MCF 10A (cell line): ENCODE results near the gene MGAT1. TPM values are rescaled to one million over a fixed set of nuclear protein-coding genes. Genes with fewer than 3 reads are reported as not detected.
A peak's percentile ranks its signal among the peaks of the same experiment; 100 is the strongest.

Source experiments
- BruUV-seq: library from RNA; stranded (reverse); fragments of 400-500 nt; replicated peaks from 2 replicates; lab custom pipeline; 2021; lab: Mats Ljungman, UMichigan
- CTCF ChIA-PET: fragments of 300-600 bp; sonication (Branson Sonifier 250); formaldehyde crosslinking; extraction: SDS; loops from one replicate; lab custom pipeline; 2021; ENCODE audit warnings: antibody characterized with exemption, inconsistent platforms; lab: Yijun Ruan, JAX
- POLR2A ChIA-PET: fragments of 300-600, 350-650 bp; sonication (Branson Sonifier 250); formaldehyde crosslinking; extraction: SDS; loops from one replicate; lab custom pipeline; 2020; ENCODE audit warnings: antibody characterized with exemption, inconsistent platforms; lab: Yijun Ruan, JAX
- DNase-seq: peaks from one replicate; pipeline ENCODE4 v3.0.0-alpha.2; 2018; ENCODE audit not compliant: unreplicated experiment
- H3K27ac Mint-ChIP-seq: one replicate; pipeline ENCODE4 v1.8.0; 2022; ENCODE audit warnings: mild to moderate bottlenecking, low read depth, mixed read lengths; ENCODE audit not compliant: unreplicated experiment
- H3K27me3 Mint-ChIP-seq: one replicate; pipeline ENCODE4 v1.8.0; 2022; ENCODE audit warnings: mixed read lengths; ENCODE audit not compliant: insufficient read depth, unreplicated experiment
- H3K36me3 Mint-ChIP-seq: one replicate; pipeline ENCODE4 v1.8.0; 2022; ENCODE audit warnings: mild to moderate bottlenecking, moderate library complexity, mixed read lengths; ENCODE audit not compliant: insufficient read depth, unreplicated experiment
- H3K4me1 Mint-ChIP-seq: one replicate; pipeline ENCODE4 v1.8.0; 2022; ENCODE audit warnings: mixed read lengths; ENCODE audit not compliant: insufficient read depth, unreplicated experiment
- H3K4me3 Mint-ChIP-seq: one replicate; pipeline ENCODE4 v1.8.0; 2022; ENCODE audit warnings: mild to moderate bottlenecking, moderate library complexity, mixed read lengths; ENCODE audit not compliant: unreplicated experiment
- H3K9me3 Mint-ChIP-seq: one replicate; pipeline ENCODE4 v1.8.0; 2022; ENCODE audit warnings: mixed read lengths; ENCODE audit not compliant: unreplicated experiment
- CTCF ChIP-seq: fragments of 200-600 bp; IDR thresholded peaks from one replicate; pipeline ENCODE4 v1.8.0; 2022; ENCODE audit warnings: antibody characterized with exemption, mild to moderate bottlenecking; ENCODE audit not compliant: unreplicated experiment
- intact Hi-C: fragments of 100-400 bp; cut with micrococcal nuclease; formaldehyde crosslinking; loops from 2 replicates; pipeline ENCODE4 v1.14.1; 2022
- total RNA-seq: library from RNA; stranded (reverse); gene quantifications from 2 replicates; pipeline ENCODE4 v1.2.3, GENCODE V29; 2022

MGAT1 gene
- total RNA-seq, 1 experiment from 2014 or later, result 135 TPM

DNA sequence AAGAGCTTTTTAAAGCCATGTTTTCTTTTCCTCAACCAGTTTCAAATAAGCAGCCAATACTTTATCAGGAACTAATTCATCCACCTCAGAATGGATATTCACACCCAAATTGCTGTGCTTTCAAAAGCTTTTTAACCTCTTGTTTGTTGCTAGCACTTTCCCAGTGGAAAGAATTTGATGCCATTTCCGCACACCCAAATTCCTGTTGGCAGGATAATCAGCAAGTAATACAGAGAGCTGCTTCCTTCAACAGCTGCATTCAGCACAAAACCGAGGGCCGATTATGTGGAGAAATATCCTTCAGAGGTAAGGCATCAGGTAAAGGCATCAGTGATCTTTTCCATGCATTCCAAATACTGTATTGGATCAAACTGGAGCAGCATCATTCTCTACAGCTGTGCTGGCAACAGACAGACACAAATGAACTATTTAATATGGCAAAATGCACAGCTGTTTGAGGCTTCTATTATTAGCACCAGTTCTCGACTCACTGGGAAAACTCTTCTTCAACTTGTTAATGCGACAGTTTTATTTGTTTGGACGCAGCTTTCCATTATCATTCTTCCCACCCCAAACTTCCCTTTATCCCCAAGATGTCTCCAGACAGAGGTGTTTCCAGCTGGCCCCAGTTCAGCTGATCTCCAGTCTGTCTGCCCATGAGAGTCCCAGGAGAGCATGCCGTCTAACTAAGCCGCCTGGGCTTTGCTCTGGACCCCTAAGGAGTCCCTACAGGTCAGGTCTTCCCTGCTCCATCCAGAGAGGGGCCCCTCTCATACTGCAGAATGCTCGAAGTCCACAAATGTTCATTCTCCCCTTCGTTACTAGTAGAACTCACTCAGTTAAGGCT, 22.2 kb upstream of the MGAT1 start:
- Mint-ChIP-seq H3K27me3 (no peaks in the 10 kb centered on the region), H3K36me3 (peaks cover 8% of the 10 kb centered on the region), H3K4me3 (no peak overlapping the region), H3K4me1 (peaks cover 21% of the 10 kb centered on the region), H3K9me3 (peaks cover 10% of the 10 kb centered on the region), H3K27ac (peak overlapping the region; percentile 37)
- DNase-seq, result no peak
- intact Hi-C loops, result no loop called here
- ChIA-PET POLR2A (interaction anchor here (0.7 to 4.8 kb wide), 8 partner anchors 15 to 367 kb away, joined by 3 to 77 read pairs (median 10); partner anchors contain the start of genes MGAT1 and ZFP62), CTCF (interaction anchor here (0.6 to 2.2 kb wide), 7 partner anchors 9 to 697 kb away, joined by 3 to 12 read pairs (median 4); no protein-coding TSS in a partner anchor)
- BruUV-seq, result no TSS peak
- no peak for TF ChIP-seq CTCF

- BruUV-seq, result no TSS peak
- POLR2A ChIA-PET, result interaction anchor here (0.7 to 4.8 kb wide), 6 partner anchors 14 to 37 kb away, joined by 3 to 77 read pairs (median 18); partner anchors contain the start of genes MGAT1 and ZFP62
- CTCF ChIA-PET, result interaction anchor here (0.8 to 2.2 kb wide), 5 partner anchors 8 to 23 kb away, joined by 3 to 12 read pairs (median 6); no protein-coding TSS in a partner anchor
- DNase-seq, result no peak
- intact Hi-C loops, result no loop called here
- Mint-ChIP-seq H3K36me3 (peaks cover under 1% of the 10 kb centered on the region), H3K9me3 (peaks cover 2% of the 10 kb centered on the region), H3K27me3 (no peaks in the 10 kb centered on the region), H3K4me1 (peaks cover 20% of the 10 kb centered on the region), H3K4me3 (no peak overlapping the region), H3K27ac (no peak overlapping the region)
- TF ChIP-seq CTCF, result no peak
Observed at GRCh38 chr5:180823940-180824629, 21.5 kb upstream of the MGAT1 start.

DNA sequence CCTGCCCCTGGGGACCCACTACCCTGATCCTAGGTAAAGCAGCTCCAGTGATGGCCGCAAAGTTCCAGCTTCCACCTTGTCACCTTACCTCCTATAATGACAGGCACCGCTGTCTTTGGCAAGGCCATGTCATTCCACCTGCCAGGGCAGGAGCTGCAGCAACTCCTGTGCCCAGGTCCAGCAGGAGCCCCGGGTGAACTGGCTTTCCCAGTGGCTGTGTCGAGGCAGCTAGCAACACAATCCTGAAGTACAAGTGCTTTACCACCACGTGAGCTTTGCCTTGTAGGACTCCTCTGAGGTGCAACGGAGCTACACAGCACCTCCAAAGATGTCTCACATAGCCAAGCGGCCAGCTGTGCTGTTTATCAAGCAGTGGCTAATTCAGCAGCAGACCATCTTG, 20.7 kb upstream of the MGAT1 start:
- Mint-ChIP-seq H3K4me3 (no peak overlapping the region), H3K27ac (no peak overlapping the region), H3K36me3 (no peaks in the 10 kb centered on the region), H3K4me1 (peaks cover 20% of the 10 kb centered on the region), H3K9me3 (no peaks in the 10 kb centered on the region), H3K27me3 (no peaks in the 10 kb centered on the region)
- no TSS peak for BruUV-seq
- intact Hi-C loops, result no loop called here
- ChIA-PET POLR2A (interaction anchor here (4.3 to 4.8 kb wide), 2 partner anchors 13 to 22 kb away, joined by 34 to 77 read pairs; partner anchors contain the start of gene MGAT1), CTCF (interaction anchor here (1.9 to 2.2 kb wide), 2 partner anchors 10 to 14 kb away, joined by 6 to 12 read pairs; no protein-coding TSS in a partner anchor)
- no peak for DNase-seq
- TF ChIP-seq CTCF, result no peak
